H1 (cell line): ENCODE results near the gene GATD1. TPM values are rescaled to one million over a fixed set of nuclear protein-coding genes. Genes with fewer than 3 reads are reported as not detected.

ENCODE experiments used
- KDM4A ChIP-seq: IDR thresholded peaks from one replicate; pipeline ENCODE4 v1.7.1; 2012; ENCODE audit warnings: low read depth, mild to moderate bottlenecking, moderate library complexity, low read length, inconsistent platforms; ENCODE audit not compliant: severe bottlenecking
- TAF7 ChIP-seq: optimal IDR thresholded peaks from 2 replicates; pipeline ENCODE3; 2011; ENCODE audit warnings: low read depth, mild to moderate bottlenecking, inconsistent platforms, low read length, moderate library complexity, borderline replicate concordance
- polyA plus RNA-seq, 7 experiments: library from polyadenylated mRNA; depleted of rRNA in 3 of 7; stranded (reverse) in 5 of 7; unstranded in 2 of 7; fragments of >200 nt in 5 of 7; fragments of 200-250 nt in 2 of 7; gene quantifications; 1 replicate in 5 of 7; 2 replicates in 1 of 7; 4 replicates in 1 of 7; pipeline versions ENCODE4 v1.2.1 to v1.2.3, GENCODE V29; 2011 to 2013; ENCODE audit warnings: missing spikeins in 2 of 7, mixed read lengths in 2 of 7
- total RNA-seq: library from RNA; stranded (reverse); fragmentation: NEBNext Ultra II Directional; extraction: Animal tissue kit (Norgen Biotek cat#: 25700); gene quantifications from 2 replicates; pipeline ENCODE4 v1.2.1, GENCODE V29; 2021
- TF ChIP-seq, protein P1 (sequence below): fragments of 300-600 bp; sonication (generic); IDR thresholded peaks from 2 replicates; pipeline ENCODE4 v1.7.1; 2012; ENCODE audit warnings: low read length, moderate library complexity, mild to moderate bottlenecking, inconsistent platforms; ENCODE audit not compliant: insufficient replicate concordance
- TF ChIP-seq, protein P2 (sequence below), 3 experiments: IDR thresholded peaks; 1 replicate in 2 of 3; 2 replicates in 1 of 3; pipeline versions ENCODE4 v1.5.1 to v1.6.1; 2011; ENCODE audit warnings: low read length in 3 of 3, mild to moderate bottlenecking in 3 of 3, inconsistent platforms in 2 of 3, low read depth in 1 of 3, moderate library complexity in 1 of 3; ENCODE audit not compliant: insufficient read depth in 1 of 3; ENCODE audit errors: control extremely low read depth in 1 of 3

Gene GATD1
- total and polyA plus RNA-seq, 2 of the 8 experiments (the other 6 are each of a cell fraction or from before 2014, with no cell fraction given): 47.5 to 54.8 TPM

DNA sequence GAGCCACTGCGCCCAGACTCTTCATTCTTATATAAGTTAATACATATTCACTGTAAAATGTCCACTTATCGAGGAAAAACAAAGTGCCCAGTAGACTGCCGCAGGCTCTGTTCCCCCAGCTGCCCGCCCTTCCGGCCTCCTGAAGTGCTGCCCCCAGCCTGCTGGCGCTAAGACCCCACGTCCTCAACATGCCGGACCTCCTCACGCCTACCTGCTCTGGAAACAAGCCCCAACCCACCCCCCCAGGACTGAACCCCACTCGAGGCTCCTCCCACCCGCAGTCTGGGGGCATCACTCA, 1.1 kb downstream of the GATD1 start (continued):
- TF ChIP-seq, protein P1, sequence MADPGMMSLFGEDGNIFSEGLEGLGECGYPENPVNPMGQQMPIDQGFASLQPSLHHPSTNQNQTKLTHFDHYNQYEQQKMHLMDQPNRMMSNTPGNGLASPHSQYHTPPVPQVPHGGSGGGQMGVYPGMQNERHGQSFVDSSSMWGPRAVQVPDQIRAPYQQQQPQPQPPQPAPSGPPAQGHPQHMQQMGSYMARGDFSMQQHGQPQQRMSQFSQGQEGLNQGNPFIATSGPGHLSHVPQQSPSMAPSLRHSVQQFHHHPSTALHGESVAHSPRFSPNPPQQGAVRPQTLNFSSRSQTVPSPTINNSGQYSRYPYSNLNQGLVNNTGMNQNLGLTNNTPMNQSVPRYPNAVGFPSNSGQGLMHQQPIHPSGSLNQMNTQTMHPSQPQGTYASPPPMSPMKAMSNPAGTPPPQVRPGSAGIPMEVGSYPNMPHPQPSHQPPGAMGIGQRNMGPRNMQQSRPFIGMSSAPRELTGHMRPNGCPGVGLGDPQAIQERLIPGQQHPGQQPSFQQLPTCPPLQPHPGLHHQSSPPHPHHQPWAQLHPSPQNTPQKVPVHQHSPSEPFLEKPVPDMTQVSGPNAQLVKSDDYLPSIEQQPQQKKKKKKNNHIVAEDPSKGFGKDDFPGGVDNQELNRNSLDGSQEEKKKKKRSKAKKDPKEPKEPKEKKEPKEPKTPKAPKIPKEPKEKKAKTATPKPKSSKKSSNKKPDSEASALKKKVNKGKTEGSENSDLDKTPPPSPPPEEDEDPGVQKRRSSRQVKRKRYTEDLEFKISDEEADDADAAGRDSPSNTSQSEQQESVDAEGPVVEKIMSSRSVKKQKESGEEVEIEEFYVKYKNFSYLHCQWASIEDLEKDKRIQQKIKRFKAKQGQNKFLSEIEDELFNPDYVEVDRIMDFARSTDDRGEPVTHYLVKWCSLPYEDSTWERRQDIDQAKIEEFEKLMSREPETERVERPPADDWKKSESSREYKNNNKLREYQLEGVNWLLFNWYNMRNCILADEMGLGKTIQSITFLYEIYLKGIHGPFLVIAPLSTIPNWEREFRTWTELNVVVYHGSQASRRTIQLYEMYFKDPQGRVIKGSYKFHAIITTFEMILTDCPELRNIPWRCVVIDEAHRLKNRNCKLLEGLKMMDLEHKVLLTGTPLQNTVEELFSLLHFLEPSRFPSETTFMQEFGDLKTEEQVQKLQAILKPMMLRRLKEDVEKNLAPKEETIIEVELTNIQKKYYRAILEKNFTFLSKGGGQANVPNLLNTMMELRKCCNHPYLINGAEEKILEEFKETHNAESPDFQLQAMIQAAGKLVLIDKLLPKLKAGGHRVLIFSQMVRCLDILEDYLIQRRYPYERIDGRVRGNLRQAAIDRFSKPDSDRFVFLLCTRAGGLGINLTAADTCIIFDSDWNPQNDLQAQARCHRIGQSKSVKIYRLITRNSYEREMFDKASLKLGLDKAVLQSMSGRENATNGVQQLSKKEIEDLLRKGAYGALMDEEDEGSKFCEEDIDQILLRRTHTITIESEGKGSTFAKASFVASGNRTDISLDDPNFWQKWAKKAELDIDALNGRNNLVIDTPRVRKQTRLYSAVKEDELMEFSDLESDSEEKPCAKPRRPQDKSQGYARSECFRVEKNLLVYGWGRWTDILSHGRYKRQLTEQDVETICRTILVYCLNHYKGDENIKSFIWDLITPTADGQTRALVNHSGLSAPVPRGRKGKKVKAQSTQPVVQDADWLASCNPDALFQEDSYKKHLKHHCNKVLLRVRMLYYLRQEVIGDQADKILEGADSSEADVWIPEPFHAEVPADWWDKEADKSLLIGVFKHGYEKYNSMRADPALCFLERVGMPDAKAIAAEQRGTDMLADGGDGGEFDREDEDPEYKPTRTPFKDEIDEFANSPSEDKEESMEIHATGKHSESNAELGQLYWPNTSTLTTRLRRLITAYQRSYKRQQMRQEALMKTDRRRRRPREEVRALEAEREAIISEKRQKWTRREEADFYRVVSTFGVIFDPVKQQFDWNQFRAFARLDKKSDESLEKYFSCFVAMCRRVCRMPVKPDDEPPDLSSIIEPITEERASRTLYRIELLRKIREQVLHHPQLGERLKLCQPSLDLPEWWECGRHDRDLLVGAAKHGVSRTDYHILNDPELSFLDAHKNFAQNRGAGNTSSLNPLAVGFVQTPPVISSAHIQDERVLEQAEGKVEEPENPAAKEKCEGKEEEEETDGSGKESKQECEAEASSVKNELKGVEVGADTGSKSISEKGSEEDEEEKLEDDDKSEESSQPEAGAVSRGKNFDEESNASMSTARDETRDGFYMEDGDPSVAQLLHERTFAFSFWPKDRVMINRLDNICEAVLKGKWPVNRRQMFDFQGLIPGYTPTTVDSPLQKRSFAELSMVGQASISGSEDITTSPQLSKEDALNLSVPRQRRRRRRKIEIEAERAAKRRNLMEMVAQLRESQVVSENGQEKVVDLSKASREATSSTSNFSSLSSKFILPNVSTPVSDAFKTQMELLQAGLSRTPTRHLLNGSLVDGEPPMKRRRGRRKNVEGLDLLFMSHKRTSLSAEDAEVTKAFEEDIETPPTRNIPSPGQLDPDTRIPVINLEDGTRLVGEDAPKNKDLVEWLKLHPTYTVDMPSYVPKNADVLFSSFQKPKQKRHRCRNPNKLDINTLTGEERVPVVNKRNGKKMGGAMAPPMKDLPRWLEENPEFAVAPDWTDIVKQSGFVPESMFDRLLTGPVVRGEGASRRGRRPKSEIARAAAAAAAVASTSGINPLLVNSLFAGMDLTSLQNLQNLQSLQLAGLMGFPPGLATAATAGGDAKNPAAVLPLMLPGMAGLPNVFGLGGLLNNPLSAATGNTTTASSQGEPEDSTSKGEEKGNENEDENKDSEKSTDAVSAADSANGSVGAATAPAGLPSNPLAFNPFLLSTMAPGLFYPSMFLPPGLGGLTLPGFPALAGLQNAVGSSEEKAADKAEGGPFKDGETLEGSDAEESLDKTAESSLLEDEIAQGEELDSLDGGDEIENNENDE: no peak
- no peak for TF ChIP-seq KDM4A
- TF ChIP-seq, protein P2, sequence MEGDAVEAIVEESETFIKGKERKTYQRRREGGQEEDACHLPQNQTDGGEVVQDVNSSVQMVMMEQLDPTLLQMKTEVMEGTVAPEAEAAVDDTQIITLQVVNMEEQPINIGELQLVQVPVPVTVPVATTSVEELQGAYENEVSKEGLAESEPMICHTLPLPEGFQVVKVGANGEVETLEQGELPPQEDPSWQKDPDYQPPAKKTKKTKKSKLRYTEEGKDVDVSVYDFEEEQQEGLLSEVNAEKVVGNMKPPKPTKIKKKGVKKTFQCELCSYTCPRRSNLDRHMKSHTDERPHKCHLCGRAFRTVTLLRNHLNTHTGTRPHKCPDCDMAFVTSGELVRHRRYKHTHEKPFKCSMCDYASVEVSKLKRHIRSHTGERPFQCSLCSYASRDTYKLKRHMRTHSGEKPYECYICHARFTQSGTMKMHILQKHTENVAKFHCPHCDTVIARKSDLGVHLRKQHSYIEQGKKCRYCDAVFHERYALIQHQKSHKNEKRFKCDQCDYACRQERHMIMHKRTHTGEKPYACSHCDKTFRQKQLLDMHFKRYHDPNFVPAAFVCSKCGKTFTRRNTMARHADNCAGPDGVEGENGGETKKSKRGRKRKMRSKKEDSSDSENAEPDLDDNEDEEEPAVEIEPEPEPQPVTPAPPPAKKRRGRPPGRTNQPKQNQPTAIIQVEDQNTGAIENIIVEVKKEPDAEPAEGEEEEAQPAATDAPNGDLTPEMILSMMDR (IDR thresholded peaks at IDR 0.05; ENCODE audit: control extremely low read depth in 1 of 3, insufficient read depth in 1 of 3, low read depth in 1 of 3, low read length in 3 of 3): no peak
- TF ChIP-seq TAF7: no peak
